ENCODE measurements around the gene ACOXL.
A peak's percentile ranks its signal among the peaks of the same experiment; 100 is the strongest.
"Not testable (repeated sequence)": the region's sequence is repeated elsewhere in the genome, so short reads cannot be mapped to it uniquely, and the experiment has no call there.

ACOXL gene

GRCh38 chr2:110848071-110848470 lies 115.7 kb downstream of the ACOXL start:
- Mint-ChIP-seq H3K9me3 (no peaks in the 10 kb centered on the region), H3K36me3 (ENCODE audit: low read depth) (no peaks in the 10 kb centered on the region), H3K27ac (no peak overlapping the region), H3K4me1 (ENCODE audit: low read depth) (peaks cover 40% of the 10 kb centered on the region), H3K4me3 (no peak overlapping the region), H3K27me3 (ENCODE audit: low read depth) (peaks cover 29% of the 10 kb centered on the region)
- DNase-seq (ENCODE audit: low spot score): no peak

GRCh38 chr2:110848519-110849030 lies 116.2 kb downstream of the ACOXL start:
- no peak overlapping the region for H3K27ac Mint-ChIP-seq
- H3K4me1 Mint-ChIP-seq (ENCODE audit: low read depth): peaks cover 44% of the 10 kb centered on the region
- H3K36me3 Mint-ChIP-seq (ENCODE audit: low read depth): no peaks in the 10 kb centered on the region
- no peak for DNase-seq (ENCODE audit: low spot score)
- no peaks in the 10 kb centered on the region for H3K9me3 Mint-ChIP-seq
- peaks cover 28% of the 10 kb centered on the region for H3K27me3 Mint-ChIP-seq (ENCODE audit: low read depth)
- H3K4me3 Mint-ChIP-seq: no peak overlapping the region

- H3K4me3 Mint-ChIP-seq: no peak overlapping the region
- H3K36me3 Mint-ChIP-seq (ENCODE audit: low read depth): peaks cover 1% of the 10 kb centered on the region
- H3K4me1 Mint-ChIP-seq (ENCODE audit: low read depth): peaks cover 37% of the 10 kb centered on the region
- no peak for DNase-seq (ENCODE audit: low spot score)
- peaks cover 34% of the 10 kb centered on the region for H3K27me3 Mint-ChIP-seq (ENCODE audit: low read depth)
- no peaks in the 10 kb centered on the region for H3K9me3 Mint-ChIP-seq
- H3K27ac Mint-ChIP-seq: no peak overlapping the region
These were observed 119.2 kb downstream of the ACOXL start for GRCh38 chr2:110851531-110851930.

- Mint-ChIP-seq H3K36me3 (ENCODE audit: low read depth) (peaks cover 1% of the 10 kb centered on the region), H3K27ac (peak overlapping the region; percentile 64), H3K4me3 (peak overlapping the region; percentile 46), H3K4me1 (ENCODE audit: low read depth) (peaks cover 35% of the 10 kb centered on the region), H3K27me3 (ENCODE audit: low read depth) (peaks cover 39% of the 10 kb centered on the region), H3K9me3 (no peaks in the 10 kb centered on the region)
- no peak for DNase-seq (ENCODE audit: low spot score)
These were observed 119.7 kb downstream of the ACOXL start for GRCh38 chr2:110852051-110852450.

- peaks cover 38% of the 10 kb centered on the region for H3K27me3 Mint-ChIP-seq (ENCODE audit: low read depth)
These were observed 120.3 kb downstream of the ACOXL start for GRCh38 chr2:110852541-110853263.

GRCh38 chr2:110853516-110853915 lies 121.1 kb downstream of the ACOXL start:
- no peak for DNase-seq (ENCODE audit: low spot score)
- Mint-ChIP-seq H3K4me1 (ENCODE audit: low read depth) (peaks cover 34% of the 10 kb centered on the region), H3K36me3 (ENCODE audit: low read depth) (peaks cover 1% of the 10 kb centered on the region), H3K4me3 (peak overlapping the region; percentile 33), H3K9me3 (no peaks in the 10 kb centered on the region), H3K27me3 (ENCODE audit: low read depth) (peaks cover 42% of the 10 kb centered on the region), H3K27ac (peak overlapping the region; percentile 38)

More at GRCh38 chr2:110852541-110853263, 120.3 kb downstream of the ACOXL start:
- Mint-ChIP-seq H3K9me3 (no peaks in the 10 kb centered on the region), H3K4me3 (peak overlapping the region; percentile 46), H3K4me1 (ENCODE audit: low read depth) (peaks cover 30% of the 10 kb centered on the region), H3K27ac (peak overlapping the region; percentile 64), H3K36me3 (ENCODE audit: low read depth) (peaks cover 1% of the 10 kb centered on the region)
- peak; percentile 48 for DNase-seq (ENCODE audit: low spot score)

GRCh38 chr2:110853948-110854347 lies 121.6 kb downstream of the ACOXL start:
- Mint-ChIP-seq H3K4me3 (no peak overlapping the region), H3K27ac (no peak overlapping the region), H3K9me3 (no peaks in the 10 kb centered on the region), H3K36me3 (ENCODE audit: low read depth) (peaks cover 1% of the 10 kb centered on the region), H3K27me3 (ENCODE audit: low read depth) (peaks cover 38% of the 10 kb centered on the region), H3K4me1 (ENCODE audit: low read depth) (peaks cover 36% of the 10 kb centered on the region)
- no peak for DNase-seq (ENCODE audit: low spot score)

GRCh38 chr2:110854355-110855081 lies 122.1 kb downstream of the ACOXL start:
- Mint-ChIP-seq H3K4me1 (ENCODE audit: low read depth) (peaks cover 41% of the 10 kb centered on the region), H3K27me3 (ENCODE audit: low read depth) (peaks cover 37% of the 10 kb centered on the region), H3K36me3 (ENCODE audit: low read depth) (peaks cover 3% of the 10 kb centered on the region), H3K4me3 (no peak overlapping the region), H3K27ac (no peak overlapping the region), H3K9me3 (no peaks in the 10 kb centered on the region)
- DNase-seq (ENCODE audit: low spot score): no peak

- not testable (repeated sequence) for H3K27ac Mint-ChIP-seq; H3K4me3 Mint-ChIP-seq; DNase-seq (ENCODE audit: low spot score); H3K36me3 Mint-ChIP-seq (ENCODE audit: low read depth); H3K9me3 Mint-ChIP-seq
- Mint-ChIP-seq H3K27me3 (ENCODE audit: low read depth) (peaks cover 32% of the 10 kb centered on the region), H3K4me1 (ENCODE audit: low read depth) (peaks cover 49% of the 10 kb centered on the region)
These were observed 123.5 kb downstream of the ACOXL start for GRCh38 chr2:110855841-110856240.

GRCh38 chr2:110858135-110858725 lies 125.9 kb downstream of the ACOXL start:
- Mint-ChIP-seq H3K36me3 (ENCODE audit: low read depth) (peaks cover 3% of the 10 kb centered on the region), H3K4me1 (ENCODE audit: low read depth) (peaks cover 37% of the 10 kb centered on the region), H3K4me3 (peak overlapping the region; percentile 79), H3K27ac (peak overlapping the region; percentile 71), H3K27me3 (ENCODE audit: low read depth) (peaks cover 38% of the 10 kb centered on the region), H3K9me3 (no peaks in the 10 kb centered on the region)
- peak; percentile 85 for DNase-seq (ENCODE audit: low spot score)

- Mint-ChIP-seq H3K27ac (peak overlapping the region; percentile 71), H3K4me1 (ENCODE audit: low read depth) (peaks cover 36% of the 10 kb centered on the region), H3K4me3 (peak overlapping the region; percentile 79), H3K27me3 (ENCODE audit: low read depth) (peaks cover 41% of the 10 kb centered on the region), H3K9me3 (no peaks in the 10 kb centered on the region), H3K36me3 (ENCODE audit: low read depth) (peaks cover 3% of the 10 kb centered on the region)
- no peak for DNase-seq (ENCODE audit: low spot score)
These were observed 126.8 kb downstream of the ACOXL start for GRCh38 chr2:110858993-110859701.

- DNase-seq (ENCODE audit: low spot score): no peak
- Mint-ChIP-seq H3K27me3 (ENCODE audit: low read depth) (peaks cover 36% of the 10 kb centered on the region), H3K4me3 (peak overlapping the region; percentile 39), H3K36me3 (ENCODE audit: low read depth) (peaks cover 3% of the 10 kb centered on the region), H3K27ac (peak overlapping the region; percentile 46), H3K9me3 (no peaks in the 10 kb centered on the region), H3K4me1 (ENCODE audit: low read depth) (peaks cover 47% of the 10 kb centered on the region)
These were observed 128.3 kb downstream of the ACOXL start for GRCh38 chr2:110860630-110861029.

GRCh38 chr2:110861616-110862260 lies 129.4 kb downstream of the ACOXL start:
- no peak for DNase-seq (ENCODE audit: low spot score)
- Mint-ChIP-seq H3K27ac (no peak overlapping the region), H3K9me3 (no peaks in the 10 kb centered on the region), H3K4me3 (no peak overlapping the region), H3K27me3 (ENCODE audit: low read depth) (peaks cover 29% of the 10 kb centered on the region), H3K4me1 (ENCODE audit: low read depth) (peaks cover 58% of the 10 kb centered on the region), H3K36me3 (ENCODE audit: low read depth) (peaks cover 2% of the 10 kb centered on the region)
